Midbrain (tissue), 1 donor: ENCODE data around the gene PACSIN2.
"Not testable (repeated sequence)": the region's sequence is repeated elsewhere in the genome, so short reads cannot be mapped to it uniquely, and the experiment has no call there.

Source experiments
- DNase-seq: peaks from one replicate; lab custom pipeline; 2025; lab: John Stamatoyannopoulos, UW

PACSIN2 gene

DNA sequence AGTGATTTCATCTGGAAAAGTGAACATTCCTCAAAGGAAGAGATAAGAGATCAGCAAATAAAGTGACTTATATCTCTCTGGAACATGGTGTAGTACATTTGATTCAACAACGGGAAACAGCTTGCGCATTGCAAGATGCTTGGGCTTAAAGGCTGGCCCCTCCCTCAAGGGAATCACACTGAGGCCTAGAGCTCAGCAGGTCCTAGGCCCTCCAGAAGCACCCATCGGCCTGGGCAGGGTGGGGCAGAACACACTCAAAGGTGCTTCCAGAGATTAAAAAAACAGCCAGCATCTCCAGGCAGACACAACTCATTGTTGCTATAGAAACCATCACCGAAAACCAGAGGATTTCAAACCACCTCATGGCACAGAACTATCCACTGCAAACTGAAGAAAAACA is 88.8 kb downstream of the PACSIN2 start:
- no peak for DNase-seq

DNA sequence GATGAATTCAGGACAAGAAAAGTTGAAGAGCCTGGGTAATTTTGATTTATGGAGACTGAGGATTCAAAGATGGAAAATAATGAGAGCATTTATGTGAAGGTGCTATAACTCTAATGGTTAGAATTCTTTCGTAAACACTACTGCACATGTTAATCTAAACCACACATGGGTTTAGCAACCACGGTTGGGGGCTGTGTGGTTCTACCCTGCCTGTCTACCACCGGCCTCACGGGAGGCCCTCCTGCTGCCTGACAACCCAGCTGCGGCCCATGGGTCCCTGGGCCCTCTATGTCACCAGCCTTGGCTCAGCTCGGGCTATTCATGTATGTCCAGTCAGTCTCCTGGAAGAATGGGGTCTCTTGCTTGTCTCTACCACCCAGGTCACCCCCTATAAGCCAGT is 89.4 kb downstream of the PACSIN2 start:
- no peak for DNase-seq

DNA sequence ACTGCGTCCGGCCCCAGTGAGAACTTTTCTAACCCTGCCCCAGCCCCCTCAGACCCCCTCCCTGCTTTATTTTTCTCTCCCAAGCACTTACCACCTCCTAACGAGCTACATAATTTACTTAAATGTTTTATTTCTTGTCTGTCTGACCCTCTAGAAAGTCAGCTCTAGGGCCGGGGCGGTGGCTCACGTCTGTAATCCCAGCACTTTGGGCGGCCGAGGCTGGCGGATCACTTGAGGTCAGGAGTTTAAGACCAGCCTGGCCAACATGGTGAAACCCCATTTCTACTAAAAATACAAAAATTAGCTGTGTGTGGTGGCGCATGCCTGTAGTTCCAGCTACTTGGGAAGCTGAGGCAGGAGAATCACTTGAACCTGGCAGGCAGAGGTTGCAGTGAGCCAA is 89.9 kb downstream of the PACSIN2 start:
- DNase-seq: not testable (repeated sequence)

DNA sequence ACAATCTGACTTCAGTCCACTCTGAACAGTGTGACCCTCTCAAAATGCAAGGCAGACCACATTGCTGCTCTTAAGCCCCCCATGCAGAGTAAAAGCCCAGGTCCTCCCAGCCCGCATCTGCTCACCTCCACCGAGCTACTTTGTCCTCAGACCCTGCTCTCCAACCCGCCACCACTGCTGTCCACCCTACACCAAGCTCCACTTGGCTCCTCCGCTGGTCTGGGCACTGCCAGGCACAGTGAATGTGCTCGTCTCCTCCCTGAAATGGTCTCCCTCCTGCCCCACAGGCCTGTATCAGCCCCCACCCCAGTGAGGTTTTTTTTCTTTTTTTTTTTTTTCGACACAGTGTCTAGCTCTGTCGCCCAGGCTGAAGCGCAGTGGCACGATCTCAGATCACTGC is 90.5 kb downstream of the PACSIN2 start:
- DNase-seq: no peak

DNA sequence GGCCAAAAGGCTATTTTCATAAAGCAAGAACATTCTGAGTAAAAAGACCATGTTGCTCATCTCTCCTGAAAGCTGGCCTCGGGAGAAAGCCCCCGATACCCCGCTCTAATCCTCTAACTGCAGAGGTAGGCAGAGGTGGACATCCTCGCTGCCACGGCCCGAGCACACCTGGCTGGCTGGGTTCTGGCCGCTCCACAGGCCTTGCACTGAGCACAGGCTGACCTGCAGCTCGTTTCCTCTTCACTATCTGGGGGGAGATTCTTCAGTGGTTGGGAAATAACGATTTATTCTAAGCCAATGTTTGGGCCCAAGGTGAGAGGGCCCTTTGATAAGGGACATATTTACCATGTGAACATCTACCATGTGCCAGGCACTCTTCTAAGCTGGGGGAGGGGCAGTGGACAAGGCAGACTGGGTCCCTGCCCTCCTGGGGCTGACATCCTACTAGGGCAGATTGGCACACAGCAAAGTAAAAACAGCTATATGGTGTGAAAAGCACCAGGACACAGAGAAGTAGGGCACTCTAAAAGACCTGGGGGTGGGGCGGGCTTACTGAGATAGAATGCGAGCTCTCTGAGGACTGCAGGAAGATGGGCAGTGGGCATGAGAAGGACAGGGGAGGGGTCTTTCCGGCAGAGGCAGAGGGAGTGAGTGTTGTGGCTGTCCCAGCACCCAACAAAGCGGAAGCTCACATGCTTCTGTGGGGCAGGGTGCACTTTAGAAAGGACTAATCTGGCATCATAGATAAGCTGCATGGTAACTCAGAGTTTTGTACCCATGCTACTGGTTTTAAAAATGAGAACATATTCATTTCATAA is 92.4 kb downstream of the PACSIN2 start:
- DNase-seq: no peak

DNA sequence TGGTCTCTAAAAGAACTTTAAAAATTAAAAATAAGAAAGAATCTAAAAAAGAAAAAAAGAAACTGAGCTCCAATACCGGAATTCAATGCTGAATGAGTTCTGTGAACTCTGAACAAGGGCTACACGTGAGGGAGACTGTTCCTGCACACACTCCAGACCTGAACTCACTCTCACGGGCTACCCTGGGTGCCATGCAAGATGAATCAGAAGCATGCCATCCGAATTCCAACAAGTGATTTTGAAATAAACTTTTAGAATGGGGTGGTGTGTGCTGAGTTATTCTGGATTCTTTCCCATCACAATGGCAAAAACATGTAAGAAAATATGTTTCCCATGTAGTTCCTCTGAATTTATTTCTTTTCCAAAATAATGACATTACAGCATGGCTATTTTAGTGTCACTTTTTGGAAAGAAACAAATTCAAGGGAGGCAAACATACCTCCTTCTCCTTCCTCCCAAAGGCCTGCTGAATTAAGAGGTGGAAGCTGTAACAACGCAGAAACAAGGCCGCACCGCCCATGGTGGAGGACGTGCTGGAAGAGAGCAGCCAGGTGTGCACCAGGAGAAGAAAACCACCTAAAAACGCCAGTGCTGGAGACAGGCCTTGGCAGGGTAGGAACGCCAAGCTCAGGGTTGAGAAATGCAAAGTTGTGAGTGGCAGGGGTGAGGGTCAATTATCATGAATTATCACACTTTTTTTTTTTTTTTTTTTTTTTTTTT is 94.7 kb downstream of the PACSIN2 start:
- no peak for DNase-seq

DNA sequence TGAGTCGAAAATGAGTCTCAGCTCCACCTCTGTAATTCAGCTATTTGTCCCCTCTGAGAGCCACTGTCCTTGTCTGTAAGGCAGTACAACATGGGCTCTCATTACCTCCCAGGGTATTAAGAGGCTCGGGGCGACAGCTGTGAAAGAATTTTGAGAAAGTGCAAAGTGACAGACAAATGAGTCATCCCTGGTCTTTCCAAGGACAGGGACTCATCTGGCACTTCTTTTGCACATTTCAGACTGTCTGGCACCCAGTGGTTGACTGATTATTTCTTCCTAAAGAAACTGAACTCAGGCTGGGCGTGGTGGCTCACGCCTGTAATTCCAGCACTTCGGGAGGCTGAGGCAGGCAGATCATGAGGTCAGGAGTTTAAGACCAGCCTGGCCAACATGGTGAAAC is 95.8 kb downstream of the PACSIN2 start:
- DNase-seq: no peak

DNA sequence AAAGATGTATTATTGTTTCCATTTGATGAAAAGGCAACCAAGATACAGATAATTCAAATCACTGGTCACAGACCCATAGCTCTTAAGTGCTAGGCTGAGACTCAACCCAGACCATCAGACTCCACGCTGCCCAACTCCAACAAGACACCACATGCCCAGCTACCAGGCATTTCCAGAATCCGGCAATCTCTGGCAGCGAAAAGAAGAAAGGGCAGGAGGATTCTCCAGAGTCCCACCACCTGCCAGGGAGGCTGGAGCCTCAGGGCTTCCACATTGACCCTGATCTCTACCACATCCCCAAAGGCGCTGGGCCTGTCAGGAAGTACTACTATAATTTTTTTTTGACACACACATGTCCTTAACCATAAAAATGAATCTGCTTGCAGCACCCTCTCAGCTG is 96.4 kb downstream of the PACSIN2 start:
- DNase-seq: no peak

DNA sequence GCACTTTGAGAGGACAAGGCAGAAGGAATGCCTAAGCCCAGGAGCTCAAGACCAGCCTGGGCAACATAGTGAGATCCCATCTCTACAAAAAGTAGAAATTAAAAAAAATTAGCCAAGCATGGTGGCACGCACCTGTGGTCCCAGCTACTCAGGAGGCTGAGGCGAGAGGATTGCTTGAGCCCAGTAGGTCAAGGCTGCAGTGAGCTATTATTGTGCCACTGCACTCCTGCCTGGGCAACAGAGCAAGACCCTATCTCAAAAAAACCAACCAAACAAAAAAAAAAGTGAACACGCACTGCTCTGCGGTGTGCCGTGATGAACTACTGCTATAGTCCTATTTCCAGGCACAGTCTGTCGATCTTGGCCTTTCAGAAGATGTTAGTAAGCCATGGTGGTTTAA is 97.6 kb downstream of the PACSIN2 start:
- not testable (repeated sequence) for DNase-seq

DNA sequence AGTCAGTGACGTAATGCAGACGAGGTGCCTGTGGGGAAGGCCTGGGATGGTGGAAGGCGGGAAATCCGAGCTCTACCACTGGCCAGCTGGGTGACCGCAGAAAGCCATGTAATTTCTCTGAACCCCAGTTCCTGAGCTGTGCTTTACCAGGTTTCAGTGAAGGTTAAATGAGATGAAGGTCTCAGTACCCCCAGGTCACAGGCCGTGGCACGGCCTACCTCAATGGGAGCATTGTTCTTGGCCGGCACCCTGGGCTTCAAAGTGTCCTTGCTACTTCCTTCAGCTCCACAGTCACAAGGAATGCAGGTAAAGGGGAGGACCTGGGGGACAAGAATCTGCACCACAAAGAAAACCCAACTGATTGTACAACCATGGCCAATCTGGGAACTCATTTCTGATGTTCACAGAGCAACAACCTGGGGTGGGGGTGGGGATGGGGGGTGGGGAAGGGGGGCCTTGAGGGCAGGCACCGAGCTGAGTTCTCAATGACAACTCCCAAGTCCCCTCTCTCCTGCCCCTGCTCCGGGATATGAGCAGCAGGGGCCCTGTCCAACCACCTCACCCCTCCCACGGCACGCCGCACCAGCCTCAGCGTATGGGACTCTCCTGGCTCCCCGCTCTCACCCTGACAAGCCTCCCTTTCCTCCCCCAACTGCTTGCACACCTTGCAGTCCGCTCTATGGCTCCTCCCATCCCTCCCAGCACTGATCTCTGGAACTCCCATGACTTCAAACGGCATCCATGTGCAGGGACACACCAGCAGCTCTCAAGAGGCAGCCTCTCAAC is 98.8 kb downstream of the PACSIN2 start:
- no peak for DNase-seq

DNA sequence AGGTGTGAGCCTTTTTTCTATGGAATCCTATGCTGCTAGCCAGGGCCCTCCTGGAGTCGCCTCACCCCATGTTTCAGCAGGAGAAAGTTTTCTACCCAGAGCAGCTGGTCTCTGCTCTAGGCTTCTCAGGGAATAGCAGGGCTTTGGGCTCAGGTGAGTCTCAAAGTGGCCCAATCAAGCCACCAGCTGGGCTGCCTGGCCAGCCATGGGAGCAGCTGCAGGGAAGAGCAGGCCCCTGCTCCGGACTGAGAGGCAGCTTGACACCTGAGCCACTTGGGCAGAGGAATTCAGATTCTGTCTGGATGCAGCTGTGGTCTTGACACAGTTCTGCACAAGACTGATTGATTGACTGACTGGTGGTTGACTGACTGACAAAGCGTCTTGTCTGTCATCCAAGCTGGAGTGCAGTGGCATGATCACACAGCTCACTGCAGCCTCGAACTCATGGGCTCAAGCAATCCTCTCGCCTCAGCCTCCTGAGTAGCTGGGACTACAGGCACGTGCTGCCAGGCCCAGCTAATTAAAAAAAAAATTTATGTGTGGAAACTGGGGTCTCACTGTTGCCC is 100.4 kb downstream of the PACSIN2 start:
- DNase-seq: no peak

DNA sequence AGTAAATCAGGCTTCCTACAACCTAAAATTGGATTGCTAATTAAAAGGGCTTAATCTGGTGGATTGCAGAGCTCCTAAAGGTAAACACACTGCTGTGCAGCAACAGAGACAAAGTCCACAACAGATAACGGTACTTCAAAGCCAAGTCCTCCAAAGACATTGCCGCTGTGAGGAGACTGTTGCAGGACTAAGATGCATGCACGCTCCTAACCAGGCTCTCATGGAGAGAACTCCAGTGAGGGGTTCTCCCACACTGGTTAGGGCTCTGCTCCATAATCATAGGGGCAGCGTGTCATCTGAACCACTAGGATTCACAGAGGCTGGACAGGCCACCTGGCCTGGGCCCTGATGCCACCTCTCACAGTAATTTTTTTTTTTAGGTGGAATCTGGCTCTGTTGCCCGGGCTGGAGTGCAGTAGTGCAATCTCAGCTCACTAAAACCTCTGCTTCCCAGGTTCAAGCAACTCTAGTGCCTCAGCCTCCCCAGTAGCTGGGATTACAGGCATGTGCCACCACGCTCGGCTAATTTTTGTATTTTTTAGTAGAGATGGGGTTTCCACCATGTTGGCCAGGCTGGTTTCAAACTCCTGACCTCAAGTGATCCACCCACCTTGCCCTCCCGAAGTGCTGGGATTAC is 101.0 kb downstream of the PACSIN2 start:
- no peak for DNase-seq

DNA sequence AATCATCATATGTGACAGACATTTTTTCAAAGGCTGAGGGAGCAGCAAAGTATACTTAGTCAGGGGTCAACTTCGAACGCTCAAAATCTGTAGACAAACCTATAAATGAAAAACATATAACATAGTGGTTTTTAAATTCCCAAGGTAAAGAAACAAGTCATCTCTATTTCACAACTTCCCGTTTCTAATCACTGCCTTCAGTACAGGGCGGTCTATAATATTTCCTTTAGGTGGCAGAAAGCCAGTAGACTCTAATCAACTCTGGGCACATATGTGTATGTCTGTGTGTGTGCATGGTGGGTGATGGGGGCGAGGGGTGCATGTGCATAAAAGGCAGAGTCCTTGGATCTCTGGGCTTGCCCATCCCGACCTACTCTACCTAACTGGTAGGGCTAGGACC is 102.9 kb downstream of the PACSIN2 start:
- no peak for DNase-seq

DNA sequence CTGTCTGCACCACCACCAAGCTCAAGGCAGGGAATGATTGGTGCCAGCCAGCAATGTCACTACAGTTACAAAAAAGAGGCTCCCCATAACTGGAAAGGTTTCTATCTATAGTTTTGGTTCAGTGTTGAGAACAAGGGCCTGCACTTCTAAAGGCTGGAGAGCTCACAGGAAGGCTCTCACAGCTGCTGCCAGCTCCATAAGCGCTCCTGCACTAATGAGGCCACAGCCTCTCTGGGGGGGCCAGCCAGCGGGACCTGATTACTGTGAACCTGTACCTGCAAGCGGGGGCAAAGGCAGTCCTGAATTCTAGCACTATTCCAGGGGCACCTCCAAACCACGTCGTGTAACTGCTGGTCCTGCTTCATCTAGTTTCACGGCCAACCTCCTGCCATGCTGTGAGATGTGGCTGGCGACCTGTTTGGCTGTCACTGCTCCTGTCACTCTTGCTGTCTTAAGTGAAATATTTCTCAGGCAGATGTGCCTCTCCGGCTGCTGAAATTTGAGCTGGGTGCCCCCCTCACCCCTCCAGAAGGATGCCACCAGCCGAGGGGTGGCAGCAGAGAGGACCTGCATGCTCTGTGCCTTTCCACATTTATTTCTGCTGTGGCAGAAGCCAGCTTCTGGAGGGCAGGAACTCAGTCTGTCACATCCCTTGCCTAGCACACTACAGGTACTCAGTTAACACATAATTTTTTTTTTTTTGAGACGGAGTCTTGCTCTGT is 104.6 kb downstream of the PACSIN2 start:
- no peak for DNase-seq

DNA sequence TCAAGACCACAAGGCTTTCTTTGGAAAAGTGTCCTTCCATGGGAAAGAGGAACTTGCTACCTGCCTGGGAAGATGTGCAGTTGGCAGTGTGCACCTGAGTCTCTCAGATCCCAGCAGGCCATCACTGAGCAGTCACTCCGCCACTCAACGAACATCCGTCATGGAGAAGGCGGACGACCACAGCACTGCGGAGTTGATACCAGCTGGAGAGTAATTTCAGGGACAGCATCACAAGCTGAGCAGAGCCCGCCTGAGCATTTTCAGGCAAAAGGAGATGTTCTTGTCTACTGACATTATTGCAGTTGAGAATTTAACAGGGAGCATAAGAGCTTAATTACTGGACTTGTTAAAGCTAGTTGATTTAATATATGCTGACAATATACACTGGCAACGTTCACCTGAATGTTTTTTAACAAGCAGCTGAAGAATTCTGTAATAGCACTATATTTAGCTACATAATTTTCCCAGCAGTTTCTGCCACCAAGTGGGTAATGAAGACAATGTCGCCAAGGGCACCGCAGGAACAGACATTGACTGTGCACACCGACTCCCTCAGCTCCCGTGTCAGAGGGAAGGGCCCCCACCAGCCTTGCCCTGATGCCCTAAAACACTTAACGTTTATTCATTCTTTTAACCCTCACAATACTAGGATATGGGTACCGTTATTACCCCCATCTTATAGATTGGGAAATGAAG is 105.4 kb downstream of the PACSIN2 start:
- DNase-seq: no peak

DNA sequence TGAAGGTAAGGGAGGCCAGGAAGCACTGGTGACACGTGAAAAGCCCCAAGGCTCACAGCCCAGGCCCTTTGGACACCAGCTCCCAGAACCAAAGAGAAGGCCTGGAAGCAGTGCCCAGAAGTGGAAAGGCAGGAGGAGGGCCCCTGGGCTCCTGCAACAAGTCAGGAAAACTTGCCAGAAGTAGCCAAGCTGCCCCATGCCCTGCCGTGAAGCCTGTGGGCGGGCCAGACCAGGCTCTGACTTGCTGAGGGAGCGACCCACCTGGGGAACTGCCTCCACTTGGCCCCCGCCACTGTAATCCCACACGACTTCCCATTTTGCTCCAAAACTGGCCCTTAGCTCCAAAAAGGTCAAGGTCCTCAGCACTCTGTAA is 106.6 kb downstream of the PACSIN2 start:
- no peak for DNase-seq

DNA sequence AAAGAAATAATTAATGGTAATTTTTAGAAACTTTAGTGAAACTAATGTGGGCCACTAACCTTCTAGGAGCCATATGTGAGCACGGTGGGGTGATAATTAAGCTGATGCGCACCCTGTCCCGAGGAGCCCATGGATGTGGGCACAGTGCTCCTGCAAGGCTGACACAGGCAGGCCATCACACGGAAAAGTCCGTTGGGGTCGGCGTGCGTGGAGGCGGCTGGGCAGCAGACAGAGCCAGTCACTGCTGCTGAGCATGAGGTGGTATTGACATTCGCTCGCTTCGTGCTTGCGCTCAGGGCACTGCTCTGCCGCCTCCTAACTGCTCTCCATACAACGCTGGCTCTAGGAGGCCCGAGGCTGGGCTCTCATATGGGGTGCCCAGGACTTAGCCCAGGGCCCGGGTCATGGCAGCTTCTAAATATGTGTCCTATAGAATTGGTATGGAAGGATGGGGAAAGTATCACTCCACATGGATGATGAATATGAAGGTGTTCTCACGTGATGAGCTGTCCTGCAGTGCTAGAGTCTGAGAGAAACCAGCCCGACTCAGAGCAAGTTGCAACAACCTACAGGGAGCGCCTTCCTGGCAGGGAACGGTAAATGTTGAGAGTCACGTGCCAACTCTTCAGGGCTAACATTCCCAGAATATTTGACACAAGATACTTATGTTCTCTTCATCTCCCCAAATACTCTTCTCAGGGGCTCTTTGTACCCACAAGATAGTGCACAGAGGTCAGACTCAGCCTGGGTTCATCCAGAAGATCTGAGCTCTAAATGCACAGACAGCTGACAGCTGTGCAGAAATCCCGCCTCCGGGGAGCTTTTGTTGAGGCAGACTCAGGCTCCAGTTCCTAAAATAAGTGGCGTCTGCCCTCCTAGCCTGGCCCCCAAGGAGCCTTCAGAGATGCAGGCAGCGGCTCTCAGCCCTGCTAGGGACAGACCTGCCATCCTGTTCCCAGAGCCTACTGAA is 107.3 kb downstream of the PACSIN2 start:
- DNase-seq: no peak

DNA sequence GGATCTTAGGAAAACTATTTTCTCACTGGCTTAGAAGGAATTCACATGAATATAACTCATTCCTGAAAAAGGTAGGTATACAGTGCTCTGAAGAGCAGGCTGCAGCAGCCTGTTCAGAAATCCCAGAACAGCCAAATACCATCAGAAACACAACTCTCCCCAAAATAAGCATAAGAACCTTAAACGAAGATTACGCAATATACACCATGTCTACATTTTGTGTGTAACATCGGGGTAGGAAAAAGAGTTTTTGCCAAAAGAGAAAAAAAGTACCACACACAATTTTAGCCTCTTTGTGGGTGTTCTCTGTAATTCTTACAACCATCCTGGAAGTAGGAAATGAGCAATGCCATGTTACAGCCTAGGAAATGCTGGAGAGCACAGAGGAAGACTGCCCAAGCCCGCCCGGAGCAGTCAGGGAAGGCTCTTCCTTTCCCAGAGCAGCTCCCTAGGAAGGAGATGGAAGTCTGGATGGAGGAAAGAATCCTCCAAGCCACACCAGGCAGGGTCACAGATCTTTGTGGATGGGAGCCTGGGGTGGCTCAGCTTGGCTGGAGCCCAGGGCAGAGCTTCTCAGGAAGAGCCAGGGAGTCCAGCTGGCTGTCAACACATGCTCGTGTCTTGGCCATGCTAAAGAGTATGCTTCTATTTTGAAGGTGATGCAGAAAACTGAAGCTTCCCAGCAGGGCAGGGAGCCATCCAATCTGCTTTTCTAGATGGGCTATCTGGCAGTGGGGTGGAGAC is 108.2 kb downstream of the PACSIN2 start:
- DNase-seq: no peak

DNA sequence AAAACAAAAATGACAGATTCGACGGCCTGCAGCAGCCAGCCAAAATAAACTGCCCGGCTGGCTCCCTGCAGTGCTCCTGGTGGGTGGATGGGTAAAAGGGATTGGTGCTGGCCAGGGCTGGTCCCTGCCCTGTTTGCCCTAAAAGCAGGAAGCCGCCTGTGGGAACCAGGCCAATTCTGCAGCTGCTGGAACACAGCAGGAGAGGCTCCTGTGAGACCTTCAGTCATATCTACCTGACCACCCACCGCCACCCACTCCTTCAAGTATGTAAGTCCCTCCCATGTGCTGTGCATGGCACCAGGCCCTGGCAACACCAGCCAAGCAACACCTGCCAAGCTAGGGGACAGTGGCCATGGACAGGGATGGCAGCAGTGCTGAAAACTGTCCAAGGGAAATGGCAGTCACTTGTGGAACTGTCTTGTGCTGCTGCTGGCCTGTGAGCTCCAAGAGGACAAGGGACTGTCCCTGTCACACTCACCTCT is 109.2 kb downstream of the PACSIN2 start:
- no peak for DNase-seq
